SK-N-SH (cell line): ENCODE results near the gene UNKL. TPM values are rescaled to one million over a fixed set of nuclear protein-coding genes. Genes with fewer than 3 reads are reported as not detected.

ENCODE experiments used
- CTCF ChIA-PET: fragments of 300-600, 350-600 bp; formaldehyde crosslinking; extraction: SDS; loops from one replicate; lab custom pipeline; 2021; lab: Yijun Ruan, JAX
- POLR2A ChIA-PET: fragments of 350-600 bp; sonication (Branson Sonifier 250); formaldehyde crosslinking; extraction: SDS; loops from one replicate; lab custom pipeline; 2020; ENCODE audit warnings: antibody characterized with exemption, inconsistent platforms; lab: Yijun Ruan, JAX
- DNase-seq: peaks from one replicate; pipeline ENCODE4 v3.0.0; 2012
- H2AFZ ChIP-seq: fragments of 200-600 bp; sonication (generic); 2 replicates; pipeline ENCODE4 v1.8.1; 2016; ENCODE audit warnings: antibody characterized with exemption, mild to moderate bottlenecking, low read depth
- H3F3A ChIP-seq: fragments of 200-600 bp; sonication (generic); replicated peaks from 2 replicates; pipeline ENCODE3; 2016; ENCODE audit warnings: antibody characterized with exemption, mild to moderate bottlenecking; ENCODE audit not compliant: insufficient read depth
- H3K27ac ChIP-seq, 2 experiments: fragments of 200-500 bp in 1 of 2; fragments of 200-600 bp in 1 of 2; sonication (Bioruptor generic) in 1 of 2; sonication (generic), shearing (Covaris generic) in 1 of 2; 2 replicates each; pipeline versions ENCODE4 v1.5.1 to v1.6.1; 2014 to 2016; ENCODE audit warnings: low read depth in 2 of 2, inconsistent platforms in 1 of 2, low read length in 1 of 2, mild to moderate bottlenecking in 1 of 2, mixed read lengths in 1 of 2
- H3K27me3 ChIP-seq: fragments of 200-600 bp; sonication (generic), shearing (Covaris generic); 2 replicates; pipeline ENCODE4 v1.6.1; 2016; ENCODE audit warnings: mixed run types; ENCODE audit not compliant: insufficient read depth
- H3K36me3 ChIP-seq, 2 experiments: fragments of 200-500 bp in 1 of 2; fragments of 200-600 bp in 1 of 2; sonication (Bioruptor generic) in 1 of 2; sonication (generic) in 1 of 2; replicated peaks in 1 of 2; 2 replicates each; pipeline versions ENCODE3 to v1.5.1; 2014 to 2016; ENCODE audit warnings: low read length in 1 of 2, mild to moderate bottlenecking in 1 of 2; ENCODE audit not compliant: insufficient read depth in 2 of 2, control insufficient read depth in 1 of 2
- H3K4me1 ChIP-seq, 2 experiments: fragments of 200-500 bp in 1 of 2; fragments of 200-600 bp in 1 of 2; sonication (Bioruptor generic) in 1 of 2; sonication (generic), shearing (Covaris generic) in 1 of 2; 2 replicates each; pipeline versions ENCODE4 v1.5.1 to v1.6.1; 2014 to 2016; ENCODE audit warnings: low read depth in 1 of 2, low read length in 1 of 2, mixed run types in 1 of 2; ENCODE audit not compliant: insufficient read depth in 2 of 2, control insufficient read depth in 1 of 2
- H3K4me2 ChIP-seq: fragments of 200-600 bp; sonication (generic), shearing (Covaris generic); 2 replicates; pipeline ENCODE4 v1.6.1; 2017; ENCODE audit warnings: mixed run types
- H3K4me3 ChIP-seq, 2 experiments: fragments of 200-500 bp in 1 of 2; fragments of 200-600 bp in 1 of 2; sonication (Bioruptor generic) in 1 of 2; sonication (generic), shearing (Covaris generic) in 1 of 2; 2 replicates each; pipeline versions ENCODE4 v1.5.1 to v1.8.1; 2014 to 2016; ENCODE audit warnings: low read depth in 2 of 2, inconsistent platforms in 1 of 2, low read length in 1 of 2, mild to moderate bottlenecking in 1 of 2, mixed read lengths in 1 of 2, moderate library complexity in 1 of 2
- H3K79me2 ChIP-seq: fragments of 200-600 bp; sonication (generic); 2 replicates; pipeline ENCODE4 v1.8.1; 2017; ENCODE audit warnings: mild to moderate bottlenecking; ENCODE audit not compliant: insufficient read depth
- H3K9ac ChIP-seq: fragments of 200-600 bp; sonication (generic); 2 replicates; pipeline ENCODE4 v1.6.1; 2017; ENCODE audit warnings: mixed run types
- H3K9me2 ChIP-seq: fragments of 200-600 bp; sonication (generic); 2 replicates; pipeline ENCODE4 v1.6.1; 2017; ENCODE audit warnings: mixed run types
- H3K9me3 ChIP-seq: fragments of 200-600 bp; sonication (generic); 2 replicates; pipeline ENCODE4 v1.6.1; 2017; ENCODE audit warnings: mixed run types, mild to moderate bottlenecking, moderate library complexity
- H4K20me1 ChIP-seq: fragments of 200-600 bp; sonication (generic); 2 replicates; pipeline ENCODE4 v1.6.1; 2017; ENCODE audit warnings: mild to moderate bottlenecking, mixed run types; ENCODE audit not compliant: insufficient read depth
- FOSL2 ChIP-seq: IDR thresholded peaks from 2 replicates; pipeline ENCODE4 v1.4.0; 2012; ENCODE audit warnings: low read depth, mild to moderate bottlenecking, moderate library complexity, borderline replicate concordance
- FOXM1 ChIP-seq: IDR thresholded peaks from 2 replicates; pipeline ENCODE4 v1.4.0; 2012; ENCODE audit warnings: low read depth, mild to moderate bottlenecking
- GATA2 ChIP-seq: sonication (generic); formaldehyde crosslinking; IDR thresholded peaks from 2 replicates; pipeline ENCODE4 v1.5.0; 2020; ENCODE audit warnings: mild to moderate bottlenecking, missing genetic modification reagents
- IRF3 ChIP-seq: fragments of 150-350 bp; IDR thresholded peaks from 2 replicates; pipeline ENCODE4 v1.6.1; 2016; ENCODE audit warnings: mild to moderate bottlenecking, low read depth, low read length
- MAX ChIP-seq: IDR thresholded peaks from 2 replicates; pipeline ENCODE4 v1.4.0; 2012; ENCODE audit warnings: low read depth
- NFIC ChIP-seq: IDR thresholded peaks from 2 replicates; pipeline ENCODE4 v1.4.0; 2012; ENCODE audit warnings: borderline replicate concordance
- PBX3 ChIP-seq: IDR thresholded peaks from 2 replicates; pipeline ENCODE4; 2012
- POLR2AphosphoS5 ChIP-seq: IDR thresholded peaks from 2 replicates; pipeline ENCODE4 v1.6.1; 2012; ENCODE audit warnings: low read depth, low read length
- REST ChIP-seq: IDR thresholded peaks from 2 replicates; pipeline ENCODE4 v1.6.1; 2012; ENCODE audit warnings: mild to moderate bottlenecking, low read depth, low read length, moderate library complexity
- TEAD4 ChIP-seq: IDR thresholded peaks from 2 replicates; pipeline ENCODE4 v1.4.0; 2012; ENCODE audit warnings: mild to moderate bottlenecking, borderline replicate concordance; ENCODE audit not compliant: insufficient read depth
- USF1 ChIP-seq: IDR thresholded peaks from 2 replicates; pipeline ENCODE4 v1.4.0; 2012; ENCODE audit warnings: low read depth, borderline replicate concordance
- YY1 ChIP-seq: IDR thresholded peaks from 2 replicates; pipeline ENCODE4 v1.4.0; 2012; ENCODE audit warnings: low read depth, mild to moderate bottlenecking
- ZBTB33 ChIP-seq: IDR thresholded peaks from 2 replicates; pipeline ENCODE4 v1.4.0; 2012; ENCODE audit warnings: low read depth, borderline replicate concordance
- WGBS: methylation state at CpG from one replicate; pipeline ENCODE4 v1.1.6; 2017; ENCODE audit warnings: low lambda C conversion rate; 5-methylcytosine and 5-hydroxymethylcytosine counted together
- polyA plus RNA-seq, 3 experiments: library from polyadenylated mRNA; depleted of rRNA; stranded (reverse); fragments of >200 nt; gene quantifications; 2 replicates each; pipeline ENCODE4 v1.2.3, GENCODE V29; 2012

UNKL gene
- polyA plus RNA-seq, 1 of the 3 experiments (the other 2 are of a cell fraction), result 16.4 TPM

- Histone ChIP-seq H3K36me3 (peaks cover 3 to 20% of the 10 kb centered on the region in 2 experiments), H3K4me1 (no peaks in the 10 kb centered on the region), H3K4me3 (no peak overlapping the region), H3K9me3 (no peaks in the 10 kb centered on the region), H3K9me2 (no peaks in the 10 kb centered on the region)
- 93% methylated on average over 21 of the region's 33 CpGs for WGBS
- TF ChIP-seq ZBTB33 (no peak), NFIC (no peak), TEAD4 (no peak), YY1 (no peak), POLR2AphosphoS5 (no peak), FOSL2 (no peak), USF1 (no peak)
- TF ChIP-seq, all 33 proteins: peak for 0
- POLR2A ChIA-PET, result no interaction called here
- Histone ChIP-seq H3K4me2 (no peak overlapping the region), H3K79me2 (no peaks in the 10 kb centered on the region; the same call in 1 of the 2 replicates), H3K9ac (no peak overlapping the region), H3K27ac (no peak overlapping the region), H3F3A (no peaks in the 10 kb centered on the region), H2AFZ (no peak overlapping the region), H4K20me1 (no peaks in the 10 kb centered on the region), H3K27me3 (no peaks in the 10 kb centered on the region)
- CTCF ChIA-PET, result interaction anchor here (0.7 kb wide), 1 partner anchor 8 kb away, joined by 3 read pairs; no protein-coding TSS in a partner anchor
- DNase-seq, result no peak
Observed at GRCh38 chr16:1371054-1371978, 43.2 kb downstream of the UNKL start.

- Histone ChIP-seq H3K36me3 (peaks cover 10 to 53% of the 10 kb centered on the region in 2 experiments), H3K27me3 (no peaks in the 10 kb centered on the region), H3K9me2 (no peaks in the 10 kb centered on the region), H3K9ac (no peak overlapping the region), H3K27ac (no peak overlapping the region), H3K4me1 (no peaks in the 10 kb centered on the region), H3F3A (peaks cover 11% of the 10 kb centered on the region), H3K79me2 (peaks cover 3% of the 10 kb centered on the region; the same call in 1 of the 2 replicates), H3K9me3 (no peaks in the 10 kb centered on the region), H2AFZ (no peak overlapping the region), H4K20me1 (peaks cover 5% of the 10 kb centered on the region; the same call in 1 of the 2 replicates), H3K4me3 (no peak overlapping the region), H3K4me2 (no peak overlapping the region)
- ChIA-PET POLR2A (no interaction called here), CTCF (no interaction called here)
- DNase-seq, result no peak
- 95% methylated on average over 20 of the region's 27 CpGs for WGBS
- TF ChIP-seq YY1 (no peak), TEAD4 (no peak), MAX (no peak), FOXM1 (no peak), REST (no peak), GATA2 (CRISPR knock-in tag) (no peak), IRF3 (no peak), PBX3 (no peak), USF1 (no peak)
Observed at GRCh38 chr16:1367486-1368174, 46.9 kb downstream of the UNKL start.
